IMR-90 (cell line): ENCODE measurements around the gene WAC. TPM values are rescaled to one million over a fixed set of nuclear protein-coding genes. Genes with fewer than 3 reads are reported as not detected.
"Not testable (repeated sequence)": the region's sequence is repeated elsewhere in the genome, so short reads cannot be mapped to it uniquely, and the experiment has no call there.

Source experiments
- ATAC-seq: fragments of 200-7000 bp; cut with Tn5 transposase; 2 replicates; pipeline ENCODE4 v1.9.1; 2020; ENCODE audit warnings: low read depth, mild to moderate bottlenecking, moderate library complexity
- BruUV-seq: library from RNA; stranded (reverse); fragments of 400-500 nt; replicated peaks from 2 replicates; lab custom pipeline; 2021; lab: Mats Ljungman, UMichigan
- CTCF ChIA-PET: fragments of 300-600 bp; formaldehyde crosslinking; extraction: SDS; loops from one replicate; lab custom pipeline; 2021; ENCODE audit warnings: antibody characterized with exemption; lab: Yijun Ruan, JAX
- POLR2A ChIA-PET: fragments of 300-600 bp; sonication (Branson Sonifier 250); formaldehyde crosslinking; loops from one replicate; lab custom pipeline; 2022; ENCODE audit warnings: antibody characterized with exemption; ENCODE audit not compliant: unreplicated experiment; lab: Charles Lee
- DNase-seq: peaks from one replicate; pipeline ENCODE4 v3.0.0; 2013
- H2AFZ ChIP-seq: replicated peaks from 2 replicates; pipeline ENCODE3; 2013; ENCODE audit warnings: low read length, mild to moderate bottlenecking; ENCODE audit not compliant: poor library complexity
- H2AK5ac ChIP-seq: 2 replicates; pipeline ENCODE4 v1.6.1; 2013; ENCODE audit warnings: low read depth, low read length, inconsistent platforms
- H2AK9ac ChIP-seq: replicated peaks from 2 replicates; pipeline ENCODE3; 2013; ENCODE audit warnings: mild to moderate bottlenecking, low read depth, low read length, moderate library complexity; ENCODE audit not compliant: poor library complexity
- H2BK120ac ChIP-seq: 2 replicates; pipeline ENCODE4 v1.6.1; 2013; ENCODE audit warnings: low read depth, low read length, inconsistent platforms
- H2BK15ac ChIP-seq: 3 replicates; pipeline ENCODE4 v1.6.1; 2013; ENCODE audit warnings: low read depth, low read length, inconsistent platforms
- H2BK20ac ChIP-seq: 2 replicates; pipeline ENCODE4 v1.6.1; 2013; ENCODE audit warnings: low read depth, mild to moderate bottlenecking, inconsistent platforms, low read length, moderate library complexity
- H2BK5ac ChIP-seq: 2 replicates; pipeline ENCODE4 v1.6.1; 2013; ENCODE audit warnings: mild to moderate bottlenecking, low read depth, low read length, inconsistent platforms; ENCODE audit not compliant: poor library complexity, severe bottlenecking
- H3K14ac ChIP-seq: replicated peaks from 2 replicates; pipeline ENCODE4 v1.6.1; 2013; ENCODE audit warnings: low read depth, low read length, inconsistent platforms
- H3K18ac ChIP-seq: 2 replicates; pipeline ENCODE4 v1.6.1; 2013; ENCODE audit warnings: low read depth, low read length, control low read depth
- H3K23ac ChIP-seq: 2 replicates; pipeline ENCODE4 v1.6.1; 2013; ENCODE audit warnings: low read depth, low read length, inconsistent platforms
- H3K27ac ChIP-seq: 2 replicates; pipeline ENCODE4 v1.5.1; 2013; ENCODE audit warnings: mild to moderate bottlenecking, control low read depth, low read length; ENCODE audit not compliant: insufficient read depth
- H3K27me3 ChIP-seq: 2 replicates; pipeline ENCODE4 v1.6.1; 2013; ENCODE audit warnings: low read length; ENCODE audit not compliant: control insufficient read depth, insufficient read depth
- H3K36me3 ChIP-seq: 2 replicates; pipeline ENCODE4 v1.6.1; 2013; ENCODE audit warnings: low read length, mixed read lengths; ENCODE audit not compliant: control insufficient read depth, insufficient read depth
- H3K4ac ChIP-seq: 2 replicates; pipeline ENCODE4 v1.6.1; 2013; ENCODE audit warnings: low read depth, low read length, inconsistent platforms
- H3K4me1 ChIP-seq: 2 replicates; pipeline ENCODE4 v1.6.1; 2013; ENCODE audit warnings: low read length, mixed read lengths; ENCODE audit not compliant: control insufficient read depth, insufficient read depth
- H3K4me2 ChIP-seq: 2 replicates; pipeline ENCODE4 v1.6.1; 2013; ENCODE audit warnings: low read depth, mild to moderate bottlenecking, control low read depth, low read length, moderate library complexity
- H3K4me3 ChIP-seq: 2 replicates; pipeline ENCODE4 v1.5.1; 2013; ENCODE audit warnings: low read depth, mild to moderate bottlenecking, control low read depth, low read length, moderate library complexity; ENCODE audit not compliant: insufficient read depth
- H3K56ac ChIP-seq: 2 replicates; pipeline ENCODE4 v1.6.1; 2013; ENCODE audit warnings: low read length, inconsistent platforms; ENCODE audit not compliant: insufficient read depth; ENCODE audit errors: extremely low read depth
- H3K79me1 ChIP-seq, 2 experiments: 2 replicates each; pipeline ENCODE4 v1.6.1; 2013; ENCODE audit warnings: low read length in 2 of 2, inconsistent platforms in 1 of 2, low read depth in 1 of 2
- H3K9ac ChIP-seq: 2 replicates; pipeline ENCODE4 v1.6.1; 2013; ENCODE audit warnings: low read depth, low read length, control low read depth
- H3K9me1 ChIP-seq: 2 replicates; pipeline ENCODE4 v1.6.1; 2013; ENCODE audit warnings: low read length, inconsistent platforms; ENCODE audit not compliant: insufficient read depth
- H3K9me3 ChIP-seq: 2 replicates; pipeline ENCODE4 v1.6.1; 2013; ENCODE audit warnings: low read length; ENCODE audit not compliant: control insufficient read depth, insufficient read depth
- H4K20me1 ChIP-seq: 2 replicates; pipeline ENCODE4 v1.6.1; 2013; ENCODE audit warnings: low read length, inconsistent platforms; ENCODE audit not compliant: insufficient read depth
- H4K5ac ChIP-seq: 2 replicates; pipeline ENCODE4 v1.6.1; 2013; ENCODE audit warnings: mild to moderate bottlenecking, low read depth, low read length, control low read depth
- H4K8ac ChIP-seq, 2 experiments: 2 replicates each; pipeline ENCODE4 v1.6.1; 2013; ENCODE audit warnings: low read depth in 2 of 2, low read length in 2 of 2, control low read depth in 1 of 2, inconsistent platforms in 1 of 2
- H4K91ac ChIP-seq: 2 replicates; pipeline ENCODE4 v1.6.1; 2013; ENCODE audit warnings: low read depth, low read length, inconsistent platforms; ENCODE audit not compliant: insufficient read depth
- WGBS, 2 experiments: methylation state at CpG; one replicate each; pipeline versions ENCODE4 v1.1.5 to v1.1.7; 2013; ENCODE audit warnings: missing lambda C conversion rate in 2 of 2; ENCODE audit not compliant: insufficient read length in 1 of 2; ENCODE audit errors: extremely low coverage in 2 of 2; 5-methylcytosine and 5-hydroxymethylcytosine counted together
- dilution Hi-C: fragments of 300-500 bp; cut with HindIII; formaldehyde crosslinking; loops from one replicate; pipeline ENCODE4 v1.14.3; 2018; ENCODE audit warnings: low sequenced_read_pairs; ENCODE audit not compliant: unreplicated experiment
- in situ Hi-C: fragments of 300-500 bp; cut with MboI; formaldehyde crosslinking; loops from 3 replicates; pipeline ENCODE4 v1.14.3; 2019; ENCODE audit warnings: low sequenced_read_pairs, inconsistent platforms, mixed read lengths
- intact Hi-C: fragments of 100-400 bp; cut with micrococcal nuclease; formaldehyde crosslinking; loops from 2 replicates; pipeline ENCODE4 v1.10.0; 2022
- polyA plus RNA-seq, 3 experiments: library from polyadenylated mRNA; depleted of rRNA; stranded (reverse); fragments of >200 nt; gene quantifications; 2 replicates each; pipeline ENCODE4 v1.2.3, GENCODE V29; 2012; ENCODE audit warnings: low replicate concordance in 1 of 3
- total RNA-seq: library from RNA; depleted of rRNA; stranded (reverse); fragments of >200 nt; gene quantifications from 2 replicates; pipeline ENCODE4 v1.2.3, GENCODE V29; 2012

The WAC gene
- total and polyA plus RNA-seq, 2 of the 4 experiments (the other 2 are of a cell fraction): 39.6 to 52.2 TPM

DNA sequence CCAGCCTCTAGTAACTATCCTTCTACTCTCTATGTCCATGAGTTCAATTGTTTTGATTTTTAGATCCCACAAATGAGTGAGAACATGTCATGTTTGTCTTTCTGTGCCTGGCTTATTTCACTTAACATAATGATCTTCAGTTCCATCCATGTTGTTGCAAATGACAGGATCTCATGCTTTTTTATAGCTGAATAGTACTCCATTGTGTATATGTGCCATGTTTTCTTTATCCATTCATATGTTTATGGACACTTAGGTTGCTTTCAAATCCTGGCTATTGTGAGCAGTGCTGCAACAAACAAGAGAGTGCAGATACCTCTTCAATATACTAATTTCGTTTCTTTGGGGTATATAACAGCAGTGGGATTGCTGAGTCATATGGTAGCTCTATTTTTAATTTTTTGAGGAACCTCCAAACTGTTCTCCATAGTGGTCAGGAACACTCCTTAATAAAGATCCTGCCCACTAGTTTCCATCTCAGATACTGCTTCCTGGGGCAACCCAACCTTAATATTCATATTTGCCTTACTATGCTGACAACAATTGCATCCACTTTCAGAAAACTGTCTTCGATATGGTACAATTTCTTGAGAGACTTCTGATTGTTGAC is 42.6 kb upstream of the WAC start:
- H3K14ac ChIP-seq, H3K4ac ChIP-seq, H4K20me1 ChIP-seq, H3K9me1 ChIP-seq, H2AK5ac ChIP-seq, H3K4me3 ChIP-seq, H3K23ac ChIP-seq, DNase-seq, H2BK15ac ChIP-seq, H3K18ac ChIP-seq, H2BK5ac ChIP-seq, H3K4me1 ChIP-seq, H4K8ac ChIP-seq, H3K79me1 ChIP-seq, H2BK20ac ChIP-seq, H3K27ac ChIP-seq, POLR2A ChIA-PET, H2AFZ ChIP-seq, H3K56ac ChIP-seq, H3K9me3 ChIP-seq, CTCF ChIA-PET, H3K9ac ChIP-seq, intact Hi-C loops, in situ Hi-C loops, H4K91ac ChIP-seq, dilution Hi-C loops, H2AK9ac ChIP-seq, H2BK120ac ChIP-seq, BruUV-seq, ATAC-seq, H3K36me3 ChIP-seq, H3K4me2 ChIP-seq, H4K5ac ChIP-seq: not testable (repeated sequence)
- WGBS, 2 experiments: no CpG with 5 or more reads among the region's 2 CpGs
- peaks cover 15% of the 10 kb centered on the region for H3K27me3 ChIP-seq
